ENCODE measurements around the gene KCNQ1.

DNA sequence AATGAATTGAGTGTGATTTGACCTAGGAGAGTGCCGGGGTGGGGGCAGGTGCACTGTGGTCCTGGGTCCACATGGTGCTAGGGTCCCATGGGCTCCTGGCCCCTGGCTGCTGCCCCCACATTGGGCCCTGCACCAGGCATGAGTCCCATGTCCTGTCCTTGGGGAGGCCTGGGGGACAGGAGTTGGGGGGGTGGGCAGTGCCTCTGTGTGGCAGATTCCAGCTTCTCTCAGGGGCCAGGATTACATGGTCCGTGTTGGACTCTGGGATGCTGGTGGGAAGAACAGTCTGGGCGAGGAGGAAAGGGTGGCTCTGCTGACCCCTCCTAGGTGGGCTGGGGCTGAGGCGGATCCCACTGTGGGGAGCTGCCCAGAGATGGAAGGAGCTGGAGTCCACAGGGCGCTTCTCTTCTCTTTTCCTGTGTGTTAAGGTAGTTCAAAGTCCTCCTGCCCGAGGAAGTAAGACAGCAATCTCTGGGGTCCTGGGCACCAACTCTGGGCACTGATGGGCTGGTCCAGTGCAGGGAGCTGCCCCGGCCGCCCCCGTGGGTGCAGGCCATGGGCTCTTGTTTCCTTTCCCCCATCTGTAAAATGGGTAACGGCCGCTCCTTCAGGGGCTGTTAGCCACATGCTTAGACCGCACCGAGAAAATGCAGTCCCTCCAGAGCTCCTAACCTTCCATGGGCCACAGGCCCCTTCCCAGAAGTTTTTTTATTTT lies 19.8 kb downstream of the KCNQ1 start:
- no peak for TF ChIP-seq CTCF (IDR thresholded peaks at IDR 0.05; ENCODE audit: low read length)
- no peak for TF ChIP-seq EZH2 (IDR thresholded peaks at IDR 0.05; ENCODE audit: borderline replicate concordance, low read length)
